ENCODE results near the gene SRXN1. TPM values are rescaled to one million over a fixed set of nuclear protein-coding genes. Genes with fewer than 3 reads are reported as not detected.

The SRXN1 gene
- total and polyA plus RNA-seq, 2 donors from 2014 or later: 17.4 to 51.1 TPM

DNA sequence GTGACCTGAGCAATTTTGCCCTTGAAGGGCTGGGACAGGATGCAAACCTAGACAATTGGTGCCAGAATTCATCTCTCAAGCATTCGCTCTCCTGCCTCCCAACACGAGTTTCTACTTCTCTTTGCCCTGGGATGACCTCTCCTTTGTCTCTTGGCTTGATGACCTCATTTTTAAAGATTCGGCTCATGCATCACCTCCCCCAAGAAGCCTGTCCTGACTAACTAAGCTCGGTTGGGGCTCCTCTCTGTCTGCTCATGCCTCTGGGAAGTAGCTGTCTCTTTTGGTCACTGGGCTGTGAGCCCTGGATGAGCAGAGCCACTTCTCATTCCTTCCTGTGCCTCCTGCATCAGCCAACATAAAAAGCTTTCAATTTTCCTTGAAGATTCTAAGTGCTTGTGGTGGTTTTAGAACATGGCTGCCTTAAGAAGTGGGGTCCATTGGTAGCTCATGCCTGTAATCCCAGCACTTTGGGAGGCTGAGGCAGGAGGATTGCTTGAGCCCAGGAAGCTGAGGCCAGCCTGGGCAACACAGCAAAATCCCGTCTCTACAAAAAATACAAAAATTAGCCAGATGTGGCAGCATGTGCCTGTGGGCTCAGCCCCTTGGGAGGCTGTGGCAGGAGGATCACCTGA lies 31.8 kb downstream of the SRXN1 start:
- FAIRE-seq: no peak

DNA sequence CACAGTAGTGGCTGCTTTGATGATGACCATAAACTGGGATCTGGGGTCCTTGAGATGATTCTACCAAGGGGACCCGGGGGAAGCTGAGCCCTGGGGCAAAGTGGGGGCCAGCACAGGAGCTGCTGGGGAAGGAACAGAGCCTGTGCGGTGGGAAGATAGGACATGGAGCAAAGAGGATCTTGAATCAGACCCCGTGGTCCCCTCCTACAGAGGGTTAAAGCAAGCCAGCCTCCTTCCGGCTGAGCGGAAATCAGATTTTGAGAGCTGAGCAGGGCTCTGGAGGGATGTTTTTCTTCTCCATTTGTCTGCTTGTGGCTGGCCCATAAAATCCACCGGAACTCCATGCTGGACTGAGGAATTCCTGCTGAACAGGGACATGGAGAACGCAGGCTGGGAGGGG lies 32.8 kb downstream of the SRXN1 start:
- no peak for FAIRE-seq
- Histone ChIP-seq H3K27me3 (ENCODE audit: control insufficient read depth, insufficient read depth, low read length) (no peaks in the 10 kb centered on the region), H3K27ac (ENCODE audit: low read depth in 2 of 2, low read length in 2 of 2) (no peak overlapping the region), H3K9me3 (ENCODE audit: control insufficient read depth in 2 of 3, insufficient read depth in 1 of 3, low read length in 3 of 3) (peaks cover 0 to 7% (median 0%) of the 10 kb centered on the region in 3 donors), H3K36me3 (ENCODE audit: control insufficient read depth in 2 of 3, insufficient read depth in 3 of 3, low read length in 3 of 3) (no peaks in the 10 kb centered on the region), H3K4me3 (ENCODE audit: low read length in 3 of 3) (no peak overlapping the region), H3K9ac (ENCODE audit: low read length in 3 of 3) (no peak overlapping the region), H3K4me1 (ENCODE audit: control insufficient read depth in 2 of 3, insufficient read depth in 2 of 3, low read depth in 1 of 3, low read length in 3 of 3) (peaks cover 0 to 3% (median 0%) of the 10 kb centered on the region in 3 donors)
- intact Hi-C loops (cut with DNase I): no loop called here
- no peak for TF ChIP-seq CTCF (IDR thresholded peaks at IDR 0.05; ENCODE audit: borderline replicate concordance, extremely low read depth, insufficient read depth)
- DNase-seq: peak in 1 of 5 donors; percentile 39

More for the DNA sequence above, 31.8 kb downstream of the SRXN1 start:
- TF ChIP-seq CTCF (IDR thresholded peaks at IDR 0.05; ENCODE audit: borderline replicate concordance, extremely low read depth, insufficient read depth): no peak
- Histone ChIP-seq H3K9ac (ENCODE audit: low read length in 3 of 3) (no peak overlapping the region), H3K27me3 (ENCODE audit: control insufficient read depth, insufficient read depth, low read length) (no peaks in the 10 kb centered on the region), H3K4me3 (ENCODE audit: low read length in 3 of 3) (no peak overlapping the region), H3K27ac (ENCODE audit: low read depth in 2 of 2, low read length in 2 of 2) (no peak overlapping the region), H3K36me3 (ENCODE audit: control insufficient read depth in 2 of 3, insufficient read depth in 3 of 3, low read length in 3 of 3) (no peaks in the 10 kb centered on the region), H3K4me1 (ENCODE audit: control insufficient read depth in 2 of 3, insufficient read depth in 2 of 3, low read depth in 1 of 3, low read length in 3 of 3) (peaks cover 0 to 3% (median 0%) of the 10 kb centered on the region in 3 donors), H3K9me3 (ENCODE audit: control insufficient read depth in 2 of 3, insufficient read depth in 1 of 3, low read length in 3 of 3) (peaks cover 0 to 7% (median 0%) of the 10 kb centered on the region in 3 donors)
- intact Hi-C loops (cut with DNase I): no loop called here
- DNase-seq: no peak

GRCh38 chr20:618980-619379 lies 34.0 kb downstream of the SRXN1 start:
- no peak overlapping the region for H3K27ac ChIP-seq (ENCODE audit: low read depth in 2 of 2, low read length in 2 of 2)
- H3K9ac ChIP-seq (ENCODE audit: low read length in 3 of 3): no peak overlapping the region
- intact Hi-C loops (cut with DNase I): no loop called here
- H3K4me1 ChIP-seq (ENCODE audit: control insufficient read depth in 2 of 3, insufficient read depth in 2 of 3, low read depth in 1 of 3, low read length in 3 of 3): peaks cover 0 to 3% (median 0%) of the 10 kb centered on the region in 3 donors
- FAIRE-seq (no peak), DNase-seq (no peak)
- no peak overlapping the region for H3K4me3 ChIP-seq (ENCODE audit: low read length in 3 of 3)
- peaks cover 0 to 7% (median 0%) of the 10 kb centered on the region in 3 donors for H3K9me3 ChIP-seq (ENCODE audit: control insufficient read depth in 2 of 3, insufficient read depth in 1 of 3, low read length in 3 of 3)
- H3K27me3 ChIP-seq (ENCODE audit: control insufficient read depth, insufficient read depth, low read length): no peaks in the 10 kb centered on the region
- H3K36me3 ChIP-seq (ENCODE audit: control insufficient read depth in 2 of 3, insufficient read depth in 3 of 3, low read length in 3 of 3): no peaks in the 10 kb centered on the region
- TF ChIP-seq CTCF (IDR thresholded peaks at IDR 0.05; ENCODE audit: borderline replicate concordance, extremely low read depth, insufficient read depth): no peak
